ENCODE measurements around the gene CDC40.

The CDC40 gene

DNA sequence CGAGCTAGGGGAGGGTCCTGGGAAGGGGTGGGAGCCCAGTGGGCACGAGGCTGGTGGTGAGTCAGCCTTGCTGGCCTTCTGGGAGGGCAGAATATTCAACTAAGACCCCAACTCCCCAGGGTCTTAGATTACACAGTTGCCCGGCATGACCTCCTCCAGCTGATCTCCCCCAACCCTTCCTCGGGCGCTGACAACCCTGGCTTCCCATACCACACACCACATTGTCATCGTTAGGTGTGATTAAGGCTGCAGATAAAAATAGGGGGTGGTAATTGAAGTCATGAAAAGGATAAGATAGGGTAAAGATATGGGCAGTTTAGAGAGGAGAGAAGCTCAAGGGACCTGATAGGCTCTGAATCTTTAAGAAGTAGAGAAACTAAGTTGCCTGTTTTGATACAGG is 10.5 kb downstream of the CDC40 start:
- TF ChIP-seq PPARA (CRISPR knock-in tag; IDR thresholded peaks at IDR 0.05; ENCODE audit: borderline replicate concordance) (no peak), OSR1 (CRISPR knock-in tag; IDR thresholded peaks at IDR 0.05) (no peak), ZFP3 (CRISPR knock-in tag; IDR thresholded peaks at IDR 0.05) (no peak), ARNTL (CRISPR knock-in tag; IDR thresholded peaks at IDR 0.05; ENCODE audit: borderline replicate concordance, low read depth) (no peak), ZNF70 (CRISPR knock-in tag; IDR thresholded peaks at IDR 0.05) (no peak), CSDC2 (CRISPR knock-in tag; IDR thresholded peaks at IDR 0.05) (no peak), ZFP30 (CRISPR knock-in tag; IDR thresholded peaks at IDR 0.05) (no peak), RARB (CRISPR knock-in tag; IDR thresholded peaks at IDR 0.05) (no peak), TOX (CRISPR knock-in tag; IDR thresholded peaks at IDR 0.05; ENCODE audit: borderline replicate concordance) (no peak), ZC3H10 (CRISPR knock-in tag; IDR thresholded peaks at IDR 0.05) (no peak), GLIS3 (CRISPR knock-in tag; IDR thresholded peaks at IDR 0.05) (no peak)
- TF ChIP-seq, protein P1, sequence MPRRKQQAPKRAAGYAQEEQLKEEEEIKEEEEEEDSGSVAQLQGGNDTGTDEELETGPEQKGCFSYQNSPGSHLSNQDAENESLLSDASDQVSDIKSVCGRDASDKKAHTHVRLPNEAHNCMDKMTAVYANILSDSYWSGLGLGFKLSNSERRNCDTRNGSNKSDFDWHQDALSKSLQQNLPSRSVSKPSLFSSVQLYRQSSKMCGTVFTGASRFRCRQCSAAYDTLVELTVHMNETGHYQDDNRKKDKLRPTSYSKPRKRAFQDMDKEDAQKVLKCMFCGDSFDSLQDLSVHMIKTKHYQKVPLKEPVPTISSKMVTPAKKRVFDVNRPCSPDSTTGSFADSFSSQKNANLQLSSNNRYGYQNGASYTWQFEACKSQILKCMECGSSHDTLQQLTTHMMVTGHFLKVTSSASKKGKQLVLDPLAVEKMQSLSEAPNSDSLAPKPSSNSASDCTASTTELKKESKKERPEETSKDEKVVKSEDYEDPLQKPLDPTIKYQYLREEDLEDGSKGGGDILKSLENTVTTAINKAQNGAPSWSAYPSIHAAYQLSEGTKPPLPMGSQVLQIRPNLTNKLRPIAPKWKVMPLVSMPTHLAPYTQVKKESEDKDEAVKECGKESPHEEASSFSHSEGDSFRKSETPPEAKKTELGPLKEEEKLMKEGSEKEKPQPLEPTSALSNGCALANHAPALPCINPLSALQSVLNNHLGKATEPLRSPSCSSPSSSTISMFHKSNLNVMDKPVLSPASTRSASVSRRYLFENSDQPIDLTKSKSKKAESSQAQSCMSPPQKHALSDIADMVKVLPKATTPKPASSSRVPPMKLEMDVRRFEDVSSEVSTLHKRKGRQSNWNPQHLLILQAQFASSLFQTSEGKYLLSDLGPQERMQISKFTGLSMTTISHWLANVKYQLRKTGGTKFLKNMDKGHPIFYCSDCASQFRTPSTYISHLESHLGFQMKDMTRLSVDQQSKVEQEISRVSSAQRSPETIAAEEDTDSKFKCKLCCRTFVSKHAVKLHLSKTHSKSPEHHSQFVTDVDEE (CRISPR knock-in tag; IDR thresholded peaks at IDR 0.05) = no peak
- TF ChIP-seq, protein P2, sequence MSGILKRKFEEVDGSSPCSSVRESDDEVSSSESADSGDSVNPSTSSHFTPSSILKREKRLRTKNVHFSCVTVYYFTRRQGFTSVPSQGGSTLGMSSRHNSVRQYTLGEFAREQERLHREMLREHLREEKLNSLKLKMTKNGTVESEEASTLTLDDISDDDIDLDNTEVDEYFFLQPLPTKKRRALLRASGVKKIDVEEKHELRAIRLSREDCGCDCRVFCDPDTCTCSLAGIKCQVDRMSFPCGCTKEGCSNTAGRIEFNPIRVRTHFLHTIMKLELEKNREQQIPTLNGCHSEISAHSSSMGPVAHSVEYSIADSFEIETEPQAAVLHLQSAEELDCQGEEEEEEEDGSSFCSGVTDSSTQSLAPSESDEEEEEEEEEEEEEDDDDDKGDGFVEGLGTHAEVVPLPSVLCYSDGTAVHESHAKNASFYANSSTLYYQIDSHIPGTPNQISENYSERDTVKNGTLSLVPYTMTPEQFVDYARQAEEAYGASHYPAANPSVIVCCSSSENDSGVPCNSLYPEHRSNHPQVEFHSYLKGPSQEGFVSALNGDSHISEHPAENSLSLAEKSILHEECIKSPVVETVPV (CRISPR knock-in tag; IDR thresholded peaks at IDR 0.05) = no peak
- TF ChIP-seq, protein P3, sequence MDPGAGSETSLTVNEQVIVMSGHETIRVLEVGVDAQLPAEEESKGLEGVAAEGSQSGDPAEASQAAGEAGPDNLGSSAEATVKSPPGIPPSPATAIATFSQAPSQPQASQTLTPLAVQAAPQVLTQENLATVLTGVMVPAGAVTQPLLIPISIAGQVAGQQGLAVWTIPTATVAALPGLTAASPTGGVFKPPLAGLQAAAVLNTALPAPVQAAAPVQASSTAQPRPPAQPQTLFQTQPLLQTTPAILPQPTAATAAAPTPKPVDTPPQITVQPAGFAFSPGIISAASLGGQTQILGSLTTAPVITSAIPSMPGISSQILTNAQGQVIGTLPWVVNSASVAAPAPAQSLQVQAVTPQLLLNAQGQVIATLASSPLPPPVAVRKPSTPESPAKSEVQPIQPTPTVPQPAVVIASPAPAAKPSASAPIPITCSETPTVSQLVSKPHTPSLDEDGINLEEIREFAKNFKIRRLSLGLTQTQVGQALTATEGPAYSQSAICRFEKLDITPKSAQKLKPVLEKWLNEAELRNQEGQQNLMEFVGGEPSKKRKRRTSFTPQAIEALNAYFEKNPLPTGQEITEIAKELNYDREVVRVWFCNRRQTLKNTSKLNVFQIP (CRISPR knock-in tag; IDR thresholded peaks at IDR 0.05; ENCODE audit: borderline replicate concordance, low read depth) = no peak
- TF ChIP-seq, protein P4, sequence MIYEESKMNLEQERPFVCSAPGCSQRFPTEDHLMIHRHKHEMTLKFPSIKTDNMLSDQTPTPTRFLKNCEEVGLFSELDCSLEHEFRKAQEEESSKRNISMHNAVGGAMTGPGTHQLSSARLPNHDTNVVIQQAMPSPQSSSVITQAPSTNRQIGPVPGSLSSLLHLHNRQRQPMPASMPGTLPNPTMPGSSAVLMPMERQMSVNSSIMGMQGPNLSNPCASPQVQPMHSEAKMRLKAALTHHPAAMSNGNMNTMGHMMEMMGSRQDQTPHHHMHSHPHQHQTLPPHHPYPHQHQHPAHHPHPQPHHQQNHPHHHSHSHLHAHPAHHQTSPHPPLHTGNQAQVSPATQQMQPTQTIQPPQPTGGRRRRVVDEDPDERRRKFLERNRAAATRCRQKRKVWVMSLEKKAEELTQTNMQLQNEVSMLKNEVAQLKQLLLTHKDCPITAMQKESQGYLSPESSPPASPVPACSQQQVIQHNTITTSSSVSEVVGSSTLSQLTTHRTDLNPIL (CRISPR knock-in tag; IDR thresholded peaks at IDR 0.05; ENCODE audit: low read depth) = no peak
- TF ChIP-seq, protein P5, sequence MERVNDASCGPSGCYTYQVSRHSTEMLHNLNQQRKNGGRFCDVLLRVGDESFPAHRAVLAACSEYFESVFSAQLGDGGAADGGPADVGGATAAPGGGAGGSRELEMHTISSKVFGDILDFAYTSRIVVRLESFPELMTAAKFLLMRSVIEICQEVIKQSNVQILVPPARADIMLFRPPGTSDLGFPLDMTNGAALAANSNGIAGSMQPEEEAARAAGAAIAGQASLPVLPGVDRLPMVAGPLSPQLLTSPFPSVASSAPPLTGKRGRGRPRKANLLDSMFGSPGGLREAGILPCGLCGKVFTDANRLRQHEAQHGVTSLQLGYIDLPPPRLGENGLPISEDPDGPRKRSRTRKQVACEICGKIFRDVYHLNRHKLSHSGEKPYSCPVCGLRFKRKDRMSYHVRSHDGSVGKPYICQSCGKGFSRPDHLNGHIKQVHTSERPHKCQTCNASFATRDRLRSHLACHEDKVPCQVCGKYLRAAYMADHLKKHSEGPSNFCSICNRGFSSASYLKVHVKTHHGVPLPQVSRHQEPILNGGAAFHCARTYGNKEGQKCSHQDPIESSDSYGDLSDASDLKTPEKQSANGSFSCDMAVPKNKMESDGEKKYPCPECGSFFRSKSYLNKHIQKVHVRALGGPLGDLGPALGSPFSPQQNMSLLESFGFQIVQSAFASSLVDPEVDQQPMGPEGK (CRISPR knock-in tag; IDR thresholded peaks at IDR 0.05; ENCODE audit: borderline replicate concordance) = no peak

DNA sequence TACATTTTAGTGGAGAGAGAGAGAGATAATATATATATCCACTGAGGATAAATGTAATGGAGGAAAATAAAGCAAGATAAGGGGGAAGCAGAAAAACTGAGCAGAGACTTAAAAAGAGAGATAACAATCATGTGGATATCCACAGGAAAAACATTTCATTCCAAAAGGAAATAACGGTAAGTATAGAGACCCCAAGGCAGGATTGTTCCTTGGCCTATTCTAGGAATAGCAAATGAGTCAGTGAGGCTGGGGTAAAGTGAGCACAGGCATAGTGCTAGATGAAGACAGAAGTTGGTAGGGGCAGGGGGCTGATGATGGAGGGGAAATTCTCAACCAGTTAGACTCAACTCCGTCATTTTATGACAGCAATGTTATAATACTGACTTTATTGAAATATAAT is 11.2 kb downstream of the CDC40 start:
- no peak for ATAC-seq
- TF ChIP-seq, protein P1 (CRISPR knock-in tag; IDR thresholded peaks at IDR 0.05) = no peak
- no peak for TF ChIP-seq PPARA (CRISPR knock-in tag; IDR thresholded peaks at IDR 0.05; ENCODE audit: borderline replicate concordance)
- no peak for TF ChIP-seq ZC3H10 (CRISPR knock-in tag; IDR thresholded peaks at IDR 0.05)
- TF ChIP-seq, protein P5 (CRISPR knock-in tag; IDR thresholded peaks at IDR 0.05; ENCODE audit: borderline replicate concordance) = no peak
- TF ChIP-seq, protein P2 (CRISPR knock-in tag; IDR thresholded peaks at IDR 0.05) = no peak
- no peak for TF ChIP-seq ZFP30 (CRISPR knock-in tag; IDR thresholded peaks at IDR 0.05)
- TF ChIP-seq, protein P3 (CRISPR knock-in tag; IDR thresholded peaks at IDR 0.05; ENCODE audit: borderline replicate concordance, low read depth) = no peak

More for the DNA sequence above, 10.5 kb downstream of the CDC40 start:
- no peak for ATAC-seq

Measured in SK-N-SH treated with all-trans-retinoic acid at 6 μM for 48 hours (cell line).